Epithelial cell of esophagus (primary cell): ENCODE results near the gene EGFLAM.

Source experiments
- DNase-seq: peaks from one replicate; pipeline ENCODE4 v3.0.0; 2010; ENCODE audit warnings: low read depth
- H3K4me3 ChIP-seq: 2 replicates; pipeline ENCODE4 v1.5.1; 2011; ENCODE audit warnings: mild to moderate bottlenecking, low read length, control low read depth
- CTCF ChIP-seq: IDR thresholded peaks from 2 replicates; pipeline ENCODE4 v1.5.1; 2011; ENCODE audit warnings: low read depth, mild to moderate bottlenecking, low read length, control low read depth, inconsistent platforms; ENCODE audit not compliant: insufficient read depth; ENCODE audit errors: missing control alignments

EGFLAM gene

GRCh38 chr5:38338455-38338854 lies 80.1 kb downstream of the EGFLAM start:
- TF ChIP-seq CTCF = no peak
- DNase-seq = no peak
- no peak overlapping the region for H3K4me3 ChIP-seq

- TF ChIP-seq CTCF = no peak
- no peak overlapping the region for H3K4me3 ChIP-seq
- DNase-seq = peak; percentile 3
These were observed 81.1 kb downstream of the EGFLAM start for GRCh38 chr5:38339446-38339845.

GRCh38 chr5:38341056-38341455 lies 82.7 kb downstream of the EGFLAM start:
- DNase-seq = no peak
- TF ChIP-seq CTCF = no peak
- H3K4me3 ChIP-seq = no peak overlapping the region

GRCh38 chr5:38341641-38342040 lies 83.3 kb downstream of the EGFLAM start:
- no peak for TF ChIP-seq CTCF
- peak; percentile 29 for DNase-seq
- H3K4me3 ChIP-seq = no peak overlapping the region

- no peak for TF ChIP-seq CTCF
- DNase-seq = no peak
- no peak overlapping the region for H3K4me3 ChIP-seq
These were observed 83.9 kb downstream of the EGFLAM start for GRCh38 chr5:38342261-38342660.

- TF ChIP-seq CTCF = no peak
- no peak for DNase-seq
- H3K4me3 ChIP-seq = no peak overlapping the region
These were observed 86.5 kb downstream of the EGFLAM start for GRCh38 chr5:38344891-38345290.

GRCh38 chr5:38346593-38346992 lies 88.2 kb downstream of the EGFLAM start:
- H3K4me3 ChIP-seq = no peak overlapping the region
- DNase-seq = no peak
- no peak for TF ChIP-seq CTCF
